CD4-positive, alpha-beta T cell treated with Interleukin-15 for 4 hours (primary cell): ENCODE results near the gene GSTM5.
A peak's percentile ranks its signal among the peaks of the same experiment; 100 is the strongest.
"Not testable (repeated sequence)": the region's sequence is repeated elsewhere in the genome, so short reads cannot be mapped to it uniquely, and the experiment has no call there.

Experiments
- DNase-seq: peaks from one replicate; pipeline ENCODE4 v3.0.0-alpha.2; 2020; ENCODE audit warnings: low spot score

Gene GSTM5

DNA sequence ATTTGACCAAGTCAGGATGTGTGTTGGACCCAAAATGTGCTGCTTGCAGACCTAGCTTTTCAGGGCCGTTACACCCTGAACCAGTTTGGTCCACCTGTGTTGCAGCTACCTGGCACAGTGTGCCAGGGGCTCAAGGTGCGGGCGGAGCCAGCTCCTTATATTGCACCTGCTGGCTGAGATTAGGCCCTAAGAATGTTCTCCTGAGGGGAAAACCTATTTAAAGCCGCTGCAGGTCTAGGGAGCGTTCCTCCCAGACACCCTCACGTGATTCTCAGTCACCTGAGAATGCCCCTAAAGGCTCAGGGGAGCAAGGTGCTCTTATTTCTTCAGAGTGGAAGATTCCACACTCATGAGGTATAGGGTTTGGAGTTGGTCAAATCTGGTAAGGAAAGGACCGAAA lies 16.8 kb downstream of the GSTM5 start:
- DNase-seq, result no peak

DNA sequence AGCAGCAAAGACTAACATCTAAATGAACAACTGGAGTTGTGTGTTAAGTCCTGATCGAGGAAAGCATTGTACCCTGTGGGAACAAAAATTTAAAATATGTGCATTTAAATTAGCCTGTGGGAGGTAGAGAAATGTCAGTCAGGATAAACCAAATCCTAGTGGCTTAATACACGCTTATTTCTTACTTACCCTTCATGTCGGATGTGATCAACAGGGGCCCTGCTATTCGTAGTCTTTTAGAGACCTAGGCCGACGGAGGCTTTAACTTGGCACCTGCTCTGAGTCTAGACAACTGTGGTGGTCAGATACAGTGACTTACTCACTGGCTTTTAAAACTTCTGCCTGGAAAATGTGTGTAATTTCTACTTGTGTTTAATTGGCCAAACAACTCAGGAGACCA lies 18.6 kb downstream of the GSTM5 start:
- DNase-seq, result no peak

DNA sequence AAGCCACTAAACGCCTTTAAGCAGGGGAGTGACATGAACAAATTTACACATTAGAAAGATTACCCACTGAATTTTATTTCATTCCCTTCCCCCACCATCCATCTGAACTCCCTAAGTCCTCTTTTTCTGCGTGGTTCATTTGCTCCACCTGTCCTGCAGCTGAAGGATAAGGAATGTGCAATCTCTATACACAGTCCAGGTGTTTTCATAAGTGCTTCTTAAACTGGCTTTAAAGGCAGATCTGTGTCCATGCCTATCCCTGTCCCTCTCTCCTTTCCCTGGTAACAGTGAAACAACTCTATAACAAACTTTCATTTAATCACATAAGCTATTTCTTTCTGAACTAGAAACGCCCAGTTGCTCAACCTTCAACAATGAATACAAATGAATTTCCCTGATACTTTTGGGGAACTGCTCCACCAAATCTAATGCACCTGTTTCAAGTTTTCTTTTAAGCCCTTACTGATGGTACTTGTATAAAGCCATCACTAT lies 20.4 kb downstream of the GSTM5 start:
- DNase-seq, result no peak

DNA sequence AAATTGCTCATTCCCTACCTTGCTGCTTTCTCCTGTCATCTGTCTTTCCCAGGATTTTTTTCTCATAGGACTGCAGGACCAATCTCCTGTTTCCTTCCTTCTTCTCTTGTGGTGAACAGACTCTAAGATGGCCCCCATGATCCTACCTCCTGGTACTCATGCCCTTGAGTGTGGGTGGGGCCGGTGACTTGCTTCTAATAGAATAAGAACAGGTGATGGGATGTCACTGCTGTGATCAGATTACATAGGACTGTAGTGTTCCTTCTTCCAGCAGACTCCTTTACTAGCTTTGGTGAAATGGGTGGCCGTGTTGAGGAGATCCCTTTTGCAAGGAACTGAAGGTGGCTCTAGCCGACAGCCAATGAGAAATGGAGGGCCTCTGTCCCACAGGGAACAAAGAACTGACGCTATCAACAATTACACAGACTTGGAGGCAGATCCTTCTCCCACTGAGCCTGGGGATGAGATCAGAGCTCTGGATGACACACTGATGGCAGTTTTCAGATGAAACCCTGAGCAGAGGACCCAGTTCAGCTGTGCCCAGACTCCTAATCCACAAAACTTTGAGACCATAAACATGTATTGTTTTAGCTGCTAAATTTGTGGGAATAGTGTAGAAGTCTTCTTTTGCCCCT lies 21.3 kb downstream of the GSTM5 start:
- no peak for DNase-seq

DNA sequence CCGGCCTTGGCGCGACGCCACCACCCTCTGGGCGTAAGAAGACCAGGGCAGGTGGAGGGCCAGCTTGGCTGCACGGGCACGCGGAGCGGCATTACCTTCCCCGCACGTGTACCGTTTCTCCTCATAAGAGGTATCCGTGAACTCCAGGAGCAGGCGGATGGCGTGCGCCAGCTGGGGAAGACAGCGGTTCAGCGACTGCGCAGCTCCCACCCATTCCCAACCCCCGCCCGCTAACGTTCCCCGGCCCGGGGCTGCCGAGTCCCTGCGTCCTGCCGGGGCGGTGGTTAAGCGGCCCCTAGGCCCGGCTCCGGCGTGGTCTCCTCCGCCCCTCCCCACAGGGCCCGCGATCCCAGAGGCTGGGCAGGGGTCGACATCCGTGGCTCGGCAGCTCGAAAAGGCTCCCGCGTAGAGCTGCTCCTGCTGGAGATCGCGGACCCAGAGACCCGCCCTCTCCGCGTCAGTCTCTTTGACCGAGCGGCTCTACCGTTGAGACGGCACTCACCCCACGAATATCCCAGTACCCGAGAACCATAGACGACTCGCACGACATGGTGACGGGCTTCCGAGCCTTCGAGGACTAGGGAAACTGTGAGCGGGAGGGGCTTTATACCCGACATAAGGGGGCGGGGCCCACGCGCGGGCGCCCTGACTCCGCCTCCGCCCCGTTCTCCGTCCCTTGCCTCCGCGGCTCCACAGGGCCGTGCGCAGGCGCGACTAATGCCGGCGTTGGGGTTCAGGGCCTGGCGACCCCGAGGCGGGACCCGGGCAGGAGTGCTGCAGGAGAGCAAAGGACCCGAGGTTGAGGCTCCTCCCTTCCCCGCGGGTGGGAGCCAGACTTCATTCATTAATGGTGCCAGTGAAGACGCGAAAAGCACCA lies 27.9 kb downstream of the GSTM5 start:
- DNase-seq, result peak; percentile 84

DNA sequence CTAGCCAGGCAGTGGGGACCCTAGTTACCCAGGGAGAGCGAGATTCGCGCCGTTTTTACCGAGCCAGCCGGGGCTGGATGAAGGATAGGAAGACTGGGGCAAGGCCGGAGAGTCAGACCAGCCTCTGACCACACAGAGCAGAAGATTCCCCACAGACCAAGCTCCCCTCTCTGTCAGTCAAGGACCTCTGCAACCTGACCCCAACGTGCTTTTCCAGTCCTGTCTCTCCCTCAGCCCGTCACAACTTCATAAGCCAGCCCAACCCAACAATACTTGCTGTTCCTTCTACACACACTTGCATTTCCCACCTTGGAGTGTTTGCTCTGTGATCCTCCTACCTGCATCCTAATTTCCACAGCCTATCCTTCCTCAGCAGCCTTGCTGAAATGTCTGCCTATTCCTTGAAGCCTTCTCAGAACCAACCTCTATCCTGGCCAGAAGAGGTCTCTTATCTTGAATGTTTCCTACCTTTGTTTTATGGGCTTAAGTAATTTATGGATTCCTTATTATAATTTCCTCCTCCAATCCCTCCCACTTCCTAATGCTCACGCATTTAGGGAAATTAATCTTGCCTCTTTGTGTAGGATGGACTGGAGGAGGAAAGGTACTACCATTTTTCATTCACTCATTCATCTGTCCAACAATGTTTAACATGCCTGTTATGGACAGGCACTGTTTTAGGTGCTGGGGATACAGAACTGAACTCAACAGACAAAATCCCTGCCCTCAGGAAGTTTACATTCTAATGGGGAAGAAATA lies 28.7 kb downstream of the GSTM5 start, which contains the start of gene GSTM3:
TSS of gene GSTM3 (minus strand) at position 424 of the 759 bp plus-strand sequence. CDS start 751 bp downstream, outside the sequence.
- no peak for DNase-seq

DNA sequence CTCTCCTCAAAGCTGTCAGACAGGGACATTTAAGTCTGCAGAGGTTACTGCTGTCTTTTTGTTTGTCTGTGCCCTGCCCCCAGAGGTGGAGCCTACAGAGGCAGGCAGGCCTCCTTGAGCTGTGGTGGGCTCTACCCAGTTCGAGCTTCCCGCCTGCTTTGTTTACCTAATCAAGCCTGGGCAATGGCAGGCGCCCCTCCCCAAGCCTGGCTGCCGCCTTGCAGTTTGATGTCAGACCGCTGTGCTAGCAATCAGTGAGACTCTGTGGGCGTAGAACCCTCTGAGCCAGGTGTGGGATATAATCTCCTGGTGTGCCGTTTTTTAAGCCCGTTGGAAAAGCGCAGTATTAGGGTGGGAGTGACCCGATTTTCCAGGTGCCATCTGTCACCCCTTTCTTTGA lies 36.3 kb downstream of the GSTM5 start:
- DNase-seq, result not testable (repeated sequence)

DNA sequence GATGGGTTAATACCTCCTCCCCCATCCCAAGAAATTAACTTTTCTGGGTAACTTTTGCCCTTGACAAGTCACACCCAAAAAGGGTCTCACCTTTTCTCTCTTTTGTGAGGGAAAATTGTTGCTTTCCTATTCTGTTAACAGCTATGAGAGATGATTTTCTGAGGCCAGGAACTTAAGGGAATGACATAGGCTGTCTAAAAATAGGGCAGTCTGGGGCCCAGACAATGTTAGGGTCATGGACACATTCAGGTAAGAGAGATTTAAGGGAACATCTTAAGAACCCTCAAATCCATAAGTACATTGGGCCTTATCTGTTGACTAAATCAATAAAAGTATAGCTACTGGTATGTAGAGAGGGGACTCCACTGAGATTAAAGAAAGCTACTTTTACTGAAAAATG lies 37.2 kb downstream of the GSTM5 start:
- DNase-seq, result no peak

DNA sequence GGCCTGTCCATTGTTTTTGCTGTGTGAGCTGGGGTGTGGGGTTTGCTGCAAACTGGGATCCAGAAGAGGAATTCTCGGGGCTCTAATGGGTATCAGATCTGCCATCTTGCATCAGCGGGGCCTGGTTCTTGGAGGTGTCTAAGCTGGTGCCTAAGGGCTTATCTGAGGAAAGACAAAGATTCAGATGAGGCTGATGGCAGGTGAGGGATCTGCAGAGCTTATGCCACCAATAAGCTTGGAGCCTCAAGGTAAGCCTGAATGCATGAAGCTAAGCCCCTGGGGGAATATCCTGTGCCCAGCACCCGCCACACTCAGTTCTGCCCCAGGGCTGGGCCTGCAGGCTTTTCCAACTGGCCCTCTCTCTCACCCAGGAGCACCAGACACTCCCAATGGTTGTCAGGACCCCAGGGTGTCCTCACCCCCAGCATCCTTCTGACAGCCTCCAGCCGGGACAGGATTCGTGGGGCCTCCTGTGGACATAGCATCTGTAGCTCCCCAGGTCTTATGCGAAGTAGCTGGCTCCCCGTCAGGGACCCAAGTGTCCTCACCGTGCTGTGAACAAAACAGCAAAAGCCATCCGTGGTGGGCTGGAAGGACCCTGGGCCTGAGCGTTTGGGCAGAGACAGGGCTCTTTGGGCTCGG lies 38.3 kb downstream of the GSTM5 start:
- no peak for DNase-seq

DNA sequence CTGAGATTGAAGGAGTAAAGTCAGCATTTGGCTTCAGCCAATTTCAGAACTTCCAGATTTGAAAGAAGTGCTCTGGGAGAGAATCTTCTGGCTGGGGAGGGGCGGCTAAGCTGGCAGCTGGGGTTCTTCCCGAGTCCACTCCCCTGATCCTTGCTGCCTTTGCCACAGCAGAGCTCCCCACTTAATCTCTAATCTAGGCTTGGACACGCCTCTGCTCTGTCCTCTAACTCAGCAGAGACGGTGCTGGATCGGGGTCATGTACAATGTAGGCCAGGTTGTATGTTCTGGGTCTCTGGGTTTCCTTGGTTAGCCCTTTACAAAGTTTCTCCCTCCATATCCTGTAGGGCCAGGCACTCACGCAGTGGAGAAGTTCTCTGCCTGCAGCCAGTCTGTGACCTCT lies 38.9 kb downstream of the GSTM5 start:
- DNase-seq, result no peak

DNA sequence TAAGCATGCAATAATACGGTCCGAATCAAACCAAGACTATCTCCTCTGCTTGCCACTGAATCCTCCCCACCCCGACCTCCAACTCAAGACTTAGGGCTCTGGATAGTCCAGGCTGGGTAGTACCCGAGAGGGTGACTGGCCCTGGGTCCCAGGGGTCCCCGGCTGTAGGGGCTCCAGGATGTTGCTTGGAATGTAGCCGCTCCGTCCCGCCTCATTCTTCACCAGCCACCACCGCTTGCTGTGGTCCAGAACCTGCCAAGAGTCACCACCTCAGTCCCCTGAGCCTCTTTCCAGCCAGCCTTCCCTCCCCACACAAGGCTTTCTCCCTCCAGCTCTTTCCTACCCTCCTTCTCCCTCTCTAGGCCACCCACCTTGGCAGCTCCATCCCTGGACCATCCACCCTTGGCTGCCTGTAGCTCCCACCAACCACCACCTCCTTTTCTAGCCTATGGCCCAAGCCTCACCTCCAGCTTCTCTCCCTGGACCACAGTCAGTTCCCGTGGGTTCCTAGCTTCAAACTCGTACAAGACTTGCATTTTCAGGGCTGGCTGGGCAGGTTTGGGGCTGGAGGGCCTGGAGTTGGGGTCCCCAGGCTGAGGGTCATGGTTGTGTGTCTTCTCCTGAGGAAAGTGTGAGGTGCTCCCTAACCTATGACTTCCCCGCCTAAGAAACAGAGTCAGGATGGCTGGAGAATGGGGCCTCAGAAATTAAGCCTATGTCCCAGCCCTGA lies 39.6 kb downstream of the GSTM5 start:
- DNase-seq, result no peak

DNA sequence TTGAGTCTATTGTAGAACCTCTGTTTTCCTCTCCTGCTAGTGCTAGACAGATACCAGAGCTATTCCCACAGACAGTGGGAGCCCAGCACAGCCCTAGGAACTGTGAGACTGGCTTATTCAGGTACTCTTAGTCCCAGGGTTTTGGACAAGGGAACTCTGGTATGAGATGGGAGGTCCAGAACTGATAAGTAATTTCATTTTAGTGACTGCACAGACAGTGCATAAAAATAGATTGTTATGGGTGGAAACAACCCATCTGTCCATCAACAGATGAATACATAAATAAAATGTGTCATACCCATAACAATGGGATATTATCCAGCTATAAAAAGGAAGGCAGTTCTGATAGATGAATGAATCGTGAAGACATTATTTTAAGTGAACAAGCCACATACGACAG lies 42.7 kb downstream of the GSTM5 start:
- no peak for DNase-seq

DNA sequence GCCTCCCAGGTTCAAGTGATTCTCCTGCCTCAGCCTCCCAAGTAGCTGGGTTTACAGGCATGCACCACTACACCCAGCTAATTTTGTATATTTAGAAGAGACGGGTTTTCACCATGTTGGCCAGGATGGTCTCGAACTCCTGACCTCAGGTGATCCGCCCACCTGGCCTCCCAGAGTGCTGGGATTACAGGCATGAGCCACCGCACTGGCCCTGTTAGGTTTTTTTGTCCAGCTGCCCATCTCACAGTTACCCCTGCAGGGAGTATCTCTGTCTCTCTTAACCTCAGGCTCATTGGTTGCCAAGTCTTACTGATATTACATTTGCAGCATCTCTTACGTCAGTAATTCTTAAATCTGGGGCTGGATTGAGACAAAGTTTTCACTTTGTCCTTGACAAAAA lies 44.3 kb downstream of the GSTM5 start:
- DNase-seq, result not testable (repeated sequence)

DNA sequence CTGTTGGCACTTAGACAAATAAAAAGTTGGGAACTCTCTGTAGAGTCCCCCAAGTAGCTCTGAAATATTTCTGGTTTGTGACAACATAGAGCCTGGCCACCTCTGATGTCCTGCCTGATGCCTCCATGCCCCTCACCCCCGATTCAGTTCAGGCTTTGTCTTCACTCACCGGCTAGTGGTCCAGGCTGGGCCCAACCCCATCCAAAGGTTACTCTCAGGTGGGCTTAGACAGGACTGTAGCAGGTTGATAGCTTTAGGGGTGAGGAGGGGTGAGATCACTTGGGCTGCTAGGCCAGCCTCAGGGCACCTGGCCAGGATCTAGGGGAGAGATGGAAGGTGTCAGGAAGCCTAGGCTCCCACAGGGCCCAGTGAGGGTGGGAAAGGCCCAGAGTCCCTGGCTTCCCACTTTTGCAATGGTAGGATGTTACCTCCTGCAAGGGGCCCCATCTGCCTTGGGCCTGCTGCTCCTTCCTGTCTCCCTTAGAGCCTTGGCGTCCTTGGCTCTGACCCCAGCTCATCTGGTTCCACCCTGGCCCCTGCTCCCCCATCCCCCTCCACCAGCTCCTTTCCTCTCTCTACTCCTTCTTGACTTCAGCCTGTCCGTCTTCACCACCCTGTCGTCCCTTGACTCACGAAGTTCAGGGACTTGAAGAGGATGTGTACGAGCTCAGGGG lies 44.9 kb downstream of the GSTM5 start:
- DNase-seq, result no peak

DNA sequence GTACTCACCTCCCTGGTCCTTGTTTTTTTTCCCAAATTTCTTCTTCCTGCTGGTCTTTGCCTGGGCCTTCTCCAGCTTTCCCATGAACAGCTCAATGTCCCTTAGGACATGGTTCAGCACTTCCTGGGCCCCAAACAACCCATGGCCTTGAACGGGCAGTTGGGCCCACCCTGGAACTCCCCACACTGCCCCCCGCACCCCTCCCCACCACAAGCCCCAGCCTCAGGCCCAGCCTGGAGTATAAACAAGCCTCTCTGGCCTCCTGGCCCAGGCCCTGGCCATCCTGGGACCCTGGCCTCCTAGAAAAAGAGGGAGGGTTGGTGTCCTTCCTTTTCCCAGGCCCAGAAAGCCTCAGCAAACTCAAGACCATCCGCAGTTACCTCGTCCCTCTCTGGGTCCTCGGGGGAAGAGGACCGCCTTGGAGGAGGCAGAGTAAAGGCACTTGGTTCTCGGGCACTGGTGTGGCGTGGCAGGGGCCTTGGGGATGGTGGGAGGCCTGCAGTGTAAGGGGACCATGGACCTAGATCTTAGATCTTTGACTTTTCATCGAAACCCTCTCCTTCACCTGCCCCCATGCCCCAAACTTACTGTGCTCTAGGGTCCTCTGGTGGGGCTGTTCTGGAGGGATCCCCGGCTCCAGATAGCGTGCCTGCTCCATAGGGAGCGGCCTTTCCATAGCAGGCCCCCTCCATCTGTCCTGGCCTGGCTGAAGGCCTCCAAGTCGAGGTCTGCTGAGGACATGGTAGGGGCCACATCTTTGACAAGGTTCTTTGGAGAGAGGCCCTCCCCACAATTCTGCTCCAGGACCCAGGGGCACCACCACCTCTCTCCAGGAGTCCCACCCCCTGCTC lies 46.1 kb downstream of the GSTM5 start:
- no peak for DNase-seq

DNA sequence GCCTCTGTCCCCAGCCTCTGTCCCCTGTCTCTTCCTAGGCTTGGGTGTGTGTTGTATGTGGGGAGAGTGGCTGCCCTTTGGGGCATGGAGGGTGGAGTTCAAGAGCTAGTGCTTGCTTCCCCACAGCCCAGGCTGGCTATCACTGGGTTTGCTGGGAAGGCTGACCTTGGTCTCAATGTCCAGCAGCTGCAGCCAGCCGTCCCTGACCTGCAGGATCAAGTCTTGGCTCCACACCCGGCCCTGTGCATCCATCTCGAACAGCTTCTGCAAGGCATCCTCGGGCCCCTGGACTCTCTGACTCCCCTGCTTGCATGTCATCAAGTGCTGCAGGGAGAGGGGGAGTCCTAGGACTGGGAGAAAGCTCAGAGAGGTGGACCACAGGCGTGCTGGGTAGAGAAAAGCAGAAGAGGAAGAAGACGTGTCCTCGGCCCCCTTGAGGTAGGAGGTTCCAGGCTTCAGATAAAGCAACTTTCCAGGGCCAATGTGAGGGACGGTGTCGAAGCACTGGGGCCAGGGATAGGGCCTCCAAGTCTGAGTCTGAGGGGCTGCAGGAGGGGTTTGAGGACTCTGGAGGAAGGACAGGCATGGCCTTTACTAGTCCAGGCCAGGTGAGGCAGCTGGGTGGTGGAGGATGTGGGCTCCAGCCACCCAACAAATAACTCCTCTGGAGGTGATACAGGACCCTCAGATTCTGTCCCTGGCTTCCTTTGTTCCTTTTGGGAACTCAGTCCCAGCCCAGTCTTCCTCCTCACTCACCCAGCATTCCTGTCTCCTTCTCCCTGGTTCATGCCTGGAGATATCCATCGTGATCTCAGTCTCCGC lies 47.7 kb downstream of the GSTM5 start:
- no peak for DNase-seq

DNA sequence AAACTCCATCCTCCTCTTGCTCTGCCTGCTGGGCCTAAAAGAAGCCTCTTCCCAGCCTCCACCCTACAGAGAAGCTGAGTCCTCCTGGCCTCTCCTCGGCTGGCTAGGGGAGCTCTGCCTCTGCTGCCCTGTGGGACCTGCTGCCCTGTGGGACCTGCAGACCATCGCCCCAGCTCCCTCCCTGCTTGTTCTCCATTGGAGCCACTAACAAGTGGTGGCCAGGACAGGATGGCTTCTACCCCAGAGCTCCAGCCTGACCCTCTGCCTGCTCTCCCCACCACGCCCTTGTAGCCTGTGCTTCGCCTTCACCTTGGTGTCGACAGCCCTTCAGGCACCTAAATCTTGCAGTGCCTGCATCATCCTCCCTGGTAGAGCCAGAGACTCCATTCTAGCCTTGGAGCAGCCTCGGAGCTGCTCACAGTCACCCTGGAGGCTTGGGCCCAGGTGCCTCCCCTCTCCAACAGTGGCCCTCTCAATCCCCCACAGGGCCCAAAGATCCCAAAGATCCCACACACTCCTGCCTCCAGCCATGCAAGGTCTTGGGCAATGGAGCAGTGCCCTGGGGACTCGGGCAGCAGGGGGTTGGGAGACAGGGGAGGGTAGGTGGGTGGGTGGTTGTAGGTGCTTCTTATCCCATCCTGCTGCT lies 48.7 kb downstream of the GSTM5 start:
- DNase-seq, result no peak

DNA sequence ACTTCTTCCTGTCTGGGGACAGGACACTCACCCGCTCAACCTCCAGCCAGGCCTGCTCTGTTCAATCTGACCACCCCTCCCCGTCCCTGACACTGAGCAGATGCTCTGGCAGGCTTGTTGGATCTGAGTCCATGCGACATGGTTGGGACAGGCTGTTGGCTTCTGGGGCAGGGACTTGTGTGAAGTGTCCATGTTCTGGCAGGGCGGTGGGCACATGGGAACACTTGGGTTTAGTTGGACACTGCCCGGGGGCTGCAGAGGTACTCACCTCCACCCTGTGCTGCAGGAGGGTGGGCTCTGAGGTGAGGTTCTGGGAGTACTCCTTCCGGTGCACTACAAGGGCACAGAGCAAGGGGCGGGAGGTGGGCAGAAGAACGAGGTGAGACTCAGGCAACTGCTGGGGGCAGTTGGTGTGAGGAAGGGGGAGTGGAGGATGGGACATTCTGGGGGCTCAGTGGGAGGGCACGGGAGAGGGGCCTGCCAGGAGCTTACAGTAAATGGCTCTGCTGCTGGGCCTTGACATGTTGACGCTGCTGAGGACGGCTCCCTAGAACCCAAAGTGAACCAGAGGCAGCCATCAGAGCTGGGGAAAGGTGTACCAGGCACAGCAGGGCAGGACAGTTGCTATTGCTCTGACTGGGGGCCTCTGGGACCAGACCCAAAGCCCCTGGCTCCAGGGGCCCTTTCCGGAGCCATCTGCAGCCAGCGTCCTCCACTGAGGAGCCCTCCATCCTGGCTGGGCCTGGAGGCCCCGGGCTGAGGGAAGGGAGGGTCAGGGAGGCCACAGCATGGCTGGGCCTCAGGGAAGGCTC lies 49.4 kb downstream of the GSTM5 start:
- no peak for DNase-seq
